ENCODE results near the gene SNCB.

Gene SNCB

GRCh38 chr5:176662371-176663333, 32.3 kb upstream of the SNCB start:
- Histone ChIP-seq H4K91ac (ENCODE audit: low read depth, low read length) (no peak overlapping the region), H3K9me3 (ENCODE audit: insufficient read depth, low read depth, low read length) (no peaks in the 10 kb centered on the region), H3K27me3 (ENCODE audit: insufficient read depth, low read length) (no peaks in the 10 kb centered on the region), H4K12ac (ENCODE audit: low read depth, low read length) (no peak overlapping the region), H3K4me2 (ENCODE audit: low read length) (no peak overlapping the region), H4K8ac (ENCODE audit: low read depth, low read length) (no peak overlapping the region), H3K4me3 (ENCODE audit: low read depth, low read length) (no peak overlapping the region), H2BK120ac (ENCODE audit: insufficient read depth, low read length, poor library complexity) (no peak overlapping the region), H3K4ac (ENCODE audit: low read depth, low read length) (no peak overlapping the region), H3K18ac (ENCODE audit: low read length) (no peak overlapping the region), H2AFZ (ENCODE audit: insufficient read depth, low read length, poor library complexity) (no peak overlapping the region), H3K79me2 (ENCODE audit: control insufficient read depth, insufficient read depth, low read length, poor library complexity) (no peaks in the 10 kb centered on the region), H2AK5ac (ENCODE audit: low read length) (no peak overlapping the region), H3K4me1 (ENCODE audit: control insufficient read depth in 1 of 2, insufficient read depth in 2 of 2, low read length in 2 of 2) (no peaks in the 10 kb centered on the region), H3K23ac (ENCODE audit: low read length) (no peak overlapping the region), H2BK5ac (ENCODE audit: low read depth, low read length, poor library complexity) (no peak overlapping the region), H3K27ac (ENCODE audit: low read depth, low read length) (no peak overlapping the region), H3K36me3 (ENCODE audit: control insufficient read depth in 1 of 2, insufficient read depth in 2 of 2, low read length in 2 of 2) (no peaks in the 10 kb centered on the region), H2BK12ac (ENCODE audit: low read length) (no peak overlapping the region), H3K9ac (ENCODE audit: low read length) (no peak overlapping the region), H3K14ac (ENCODE audit: low read length) (no peak overlapping the region), H3K79me1 (ENCODE audit: low read length) (no peaks in the 10 kb centered on the region)
- no peak for DNase-seq
- WGBS (ENCODE audit: extremely low coverage, insufficient coverage, insufficient read length), result no CpG with 5 or more reads among the region's 21 CpGs

GRCh38 chr5:176661676-176662075, 31.3 kb upstream of the SNCB start:
- Histone ChIP-seq H3K27ac (ENCODE audit: low read depth, low read length) (no peak overlapping the region), H4K91ac (ENCODE audit: low read depth, low read length) (no peak overlapping the region), H3K27me3 (ENCODE audit: insufficient read depth, low read length) (no peaks in the 10 kb centered on the region), H3K9me3 (ENCODE audit: insufficient read depth, low read depth, low read length) (no peaks in the 10 kb centered on the region), H3K23ac (ENCODE audit: low read length) (no peak overlapping the region), H3K14ac (ENCODE audit: low read length) (no peak overlapping the region), H2BK5ac (ENCODE audit: low read depth, low read length, poor library complexity) (no peak overlapping the region), H3K79me2 (ENCODE audit: control insufficient read depth, insufficient read depth, low read length, poor library complexity) (no peaks in the 10 kb centered on the region), H4K12ac (ENCODE audit: low read depth, low read length) (no peak overlapping the region), H3K4me2 (ENCODE audit: low read length) (no peak overlapping the region), H3K4me3 (ENCODE audit: low read depth, low read length) (no peak overlapping the region), H3K4ac (ENCODE audit: low read depth, low read length) (no peak overlapping the region), H3K4me1 (ENCODE audit: control insufficient read depth in 1 of 2, insufficient read depth in 2 of 2, low read length in 2 of 2) (no peaks in the 10 kb centered on the region), H4K8ac (ENCODE audit: low read depth, low read length) (no peak overlapping the region), H2BK120ac (ENCODE audit: insufficient read depth, low read length, poor library complexity) (no peak overlapping the region), H2AK5ac (ENCODE audit: low read length) (no peak overlapping the region), H3K36me3 (ENCODE audit: control insufficient read depth in 1 of 2, insufficient read depth in 2 of 2, low read length in 2 of 2) (peaks cover 0 to 5% of the 10 kb centered on the region in 2 experiments), H3K9ac (ENCODE audit: low read length) (no peak overlapping the region), H3K79me1 (ENCODE audit: low read length) (no peaks in the 10 kb centered on the region), H2BK12ac (ENCODE audit: low read length) (no peak overlapping the region), H2AFZ (ENCODE audit: insufficient read depth, low read length, poor library complexity) (no peak overlapping the region), H3K18ac (ENCODE audit: low read length) (no peak overlapping the region)
- DNase-seq, result no peak
- WGBS (ENCODE audit: extremely low coverage, insufficient coverage, insufficient read length), result no CpG with 5 or more reads among the region's 10 CpGs

- no peaks in the 10 kb centered on the region for H3K79me1 ChIP-seq (ENCODE audit: low read length)
- no peak overlapping the region for H3K27ac ChIP-seq (ENCODE audit: low read depth, low read length)
These were observed 30.7 kb upstream of the SNCB start for GRCh38 chr5:176660860-176661641.

GRCh38 chr5:176660530-176660859, 30.2 kb upstream of the SNCB start:
- H3K9ac ChIP-seq (ENCODE audit: low read length), result no peak overlapping the region
- H3K27me3 ChIP-seq (ENCODE audit: insufficient read depth, low read length), result no peaks in the 10 kb centered on the region
- H4K12ac ChIP-seq (ENCODE audit: low read depth, low read length), result no peak overlapping the region
- H3K23ac ChIP-seq (ENCODE audit: low read length), result no peak overlapping the region
- H3K4me3 ChIP-seq (ENCODE audit: low read depth, low read length), result no peak overlapping the region
- no CpG with 5 or more reads among the region's 1 CpG for WGBS (ENCODE audit: extremely low coverage, insufficient coverage, insufficient read length)
- H4K8ac ChIP-seq (ENCODE audit: low read depth, low read length), result no peak overlapping the region
- no peak overlapping the region for H3K4ac ChIP-seq (ENCODE audit: low read depth, low read length)
- peaks cover 0 to 6% of the 10 kb centered on the region in 2 experiments for H3K36me3 ChIP-seq (ENCODE audit: control insufficient read depth in 1 of 2, insufficient read depth in 2 of 2, low read length in 2 of 2)
- H4K91ac ChIP-seq (ENCODE audit: low read depth, low read length), result no peak overlapping the region
- H3K79me2 ChIP-seq (ENCODE audit: control insufficient read depth, insufficient read depth, low read length, poor library complexity), result no peaks in the 10 kb centered on the region
- no peak overlapping the region for H2AFZ ChIP-seq (ENCODE audit: insufficient read depth, low read length, poor library complexity)
- H2BK12ac ChIP-seq (ENCODE audit: low read length), result no peak overlapping the region
- no peaks in the 10 kb centered on the region for H3K9me3 ChIP-seq (ENCODE audit: insufficient read depth, low read depth, low read length)
- H2BK5ac ChIP-seq (ENCODE audit: low read depth, low read length, poor library complexity), result no peak overlapping the region
- H3K27ac ChIP-seq (ENCODE audit: low read depth, low read length), result no peak overlapping the region
- H3K4me1 ChIP-seq (ENCODE audit: control insufficient read depth in 1 of 2, insufficient read depth in 2 of 2, low read length in 2 of 2), result no peaks in the 10 kb centered on the region
- H3K4me2 ChIP-seq (ENCODE audit: low read length), result no peak overlapping the region
- no peak overlapping the region for H3K18ac ChIP-seq (ENCODE audit: low read length)
- no peak for DNase-seq
- H3K79me1 ChIP-seq (ENCODE audit: low read length), result no peaks in the 10 kb centered on the region
- H2AK5ac ChIP-seq (ENCODE audit: low read length), result no peak overlapping the region
- H3K14ac ChIP-seq (ENCODE audit: low read length), result no peak overlapping the region
- H2BK120ac ChIP-seq (ENCODE audit: insufficient read depth, low read length, poor library complexity), result no peak overlapping the region

More at GRCh38 chr5:176660860-176661641, 30.7 kb upstream of the SNCB start:
- H4K91ac ChIP-seq (ENCODE audit: low read depth, low read length), result no peak overlapping the region
- H2AK5ac ChIP-seq (ENCODE audit: low read length), result no peak overlapping the region
- no peak overlapping the region for H3K14ac ChIP-seq (ENCODE audit: low read length)
- H3K23ac ChIP-seq (ENCODE audit: low read length), result no peak overlapping the region
- H3K4ac ChIP-seq (ENCODE audit: low read depth, low read length), result no peak overlapping the region
- no peak overlapping the region for H4K8ac ChIP-seq (ENCODE audit: low read depth, low read length)
- H2BK5ac ChIP-seq (ENCODE audit: low read depth, low read length, poor library complexity), result no peak overlapping the region
- no peak overlapping the region for H3K9ac ChIP-seq (ENCODE audit: low read length)
- no peaks in the 10 kb centered on the region for H3K4me1 ChIP-seq (ENCODE audit: control insufficient read depth in 1 of 2, insufficient read depth in 2 of 2, low read length in 2 of 2)
- peak; percentile 55 to 81 for DNase-seq
- no peaks in the 10 kb centered on the region for H3K79me2 ChIP-seq (ENCODE audit: control insufficient read depth, insufficient read depth, low read length, poor library complexity)
- H3K27me3 ChIP-seq (ENCODE audit: insufficient read depth, low read length), result no peaks in the 10 kb centered on the region
- no peak overlapping the region for H2BK12ac ChIP-seq (ENCODE audit: low read length)
- H3K36me3 ChIP-seq (ENCODE audit: control insufficient read depth in 1 of 2, insufficient read depth in 2 of 2, low read length in 2 of 2), result peaks cover 0 to 6% of the 10 kb centered on the region in 2 experiments
- H2AFZ ChIP-seq (ENCODE audit: insufficient read depth, low read length, poor library complexity), result no peak overlapping the region
- H3K4me2 ChIP-seq (ENCODE audit: low read length), result no peak overlapping the region
- H3K4me3 ChIP-seq (ENCODE audit: low read depth, low read length), result no peak overlapping the region
- H4K12ac ChIP-seq (ENCODE audit: low read depth, low read length), result no peak overlapping the region
- no CpG with 5 or more reads among the region's 33 CpGs for WGBS (ENCODE audit: extremely low coverage, insufficient coverage, insufficient read length)
- H2BK120ac ChIP-seq (ENCODE audit: insufficient read depth, low read length, poor library complexity), result no peak overlapping the region
- no peaks in the 10 kb centered on the region for H3K9me3 ChIP-seq (ENCODE audit: insufficient read depth, low read depth, low read length)
- H3K18ac ChIP-seq (ENCODE audit: low read length), result no peak overlapping the region
